Endothelial cell of umbilical vein (primary cell): ENCODE results near the gene SLC6A19. TPM values are rescaled to one million over a fixed set of nuclear protein-coding genes. Genes with fewer than 3 reads are reported as not detected.

Experiments used
- BruUV-seq: library from RNA; stranded (reverse); fragments of 400-500 nt; replicated peaks from 2 replicates; lab custom pipeline; 2021; lab: Mats Ljungman, UMichigan
- CTCF ChIA-PET: fragments of 300-600, 350-600 bp; sonication (Branson Sonifier 250); formaldehyde crosslinking; loops from one replicate; lab custom pipeline; 2021; ENCODE audit warnings: antibody characterized with exemption, inconsistent platforms; lab: Charles Lee
- POLR2A ChIA-PET: fragments of 300-600, 350-600 bp; sonication (Branson Sonifier 250); formaldehyde crosslinking; loops from one replicate; lab custom pipeline; 2021; ENCODE audit warnings: antibody characterized with exemption, inconsistent platforms; lab: Charles Lee
- DNase-seq: peaks from one replicate; pipeline ENCODE4 v3.0.0-alpha.2; 2011; ENCODE audit warnings: low read depth, low spot score
- FAIRE-seq: peaks from 2 replicates; lab custom pipeline; 2011; peaks lifted over from hg19 to GRCh38; lab: Jason Lieb, UNC
- H2AFZ ChIP-seq: 2 replicates; pipeline ENCODE4 v1.6.0; 2012; ENCODE audit warnings: low read depth, low read length, control low read depth, inconsistent platforms
- H3K27ac ChIP-seq: 2 replicates; pipeline ENCODE4 v1.5.1; 2011; ENCODE audit warnings: low read depth, mild to moderate bottlenecking, control low read depth, low read length, moderate library complexity; ENCODE audit not compliant: insufficient read depth
- H3K27me3 ChIP-seq, 2 experiments: 2 replicates each; pipeline versions ENCODE4 v1.6.0 to v1.6.1; 2011; ENCODE audit warnings: low read length in 2 of 2, mixed read lengths in 1 of 2; ENCODE audit not compliant: control insufficient read depth in 2 of 2, insufficient read depth in 2 of 2
- H3K36me3 ChIP-seq, 2 experiments: 2 replicates in 1 of 2; 3 replicates in 1 of 2; pipeline ENCODE4 v1.5.1; 2011; ENCODE audit warnings: low read length in 2 of 2, mild to moderate bottlenecking in 1 of 2, moderate library complexity in 1 of 2; ENCODE audit not compliant: control insufficient read depth in 2 of 2, insufficient read depth in 2 of 2; ENCODE audit errors: extremely low read depth in 1 of 2
- H3K4me1 ChIP-seq: 3 replicates; pipeline ENCODE4 v1.5.1; 2011; ENCODE audit warnings: mild to moderate bottlenecking, low read length; ENCODE audit not compliant: control insufficient read depth, insufficient read depth; ENCODE audit errors: extremely low read depth
- H3K4me2 ChIP-seq: 2 replicates; pipeline ENCODE4 v1.6.1; 2011; ENCODE audit warnings: low read length, control low read depth, mixed read lengths; ENCODE audit not compliant: insufficient read depth
- H3K4me3 ChIP-seq, 3 experiments: fragments of 200-600 bp in 1 of 3; sonication (generic), shearing (Covaris generic) in 1 of 3; replicated peaks in 1 of 3; 2 replicates each; pipeline ENCODE4 v1.5.1; 2011 to 2016; ENCODE audit warnings: control low read depth in 3 of 3, low read length in 3 of 3, mild to moderate bottlenecking in 2 of 3, inconsistent platforms in 1 of 3, low read depth in 1 of 3, moderate library complexity in 1 of 3; ENCODE audit not compliant: insufficient read depth in 1 of 3
- H3K79me2 ChIP-seq: 2 replicates; pipeline ENCODE4 v1.6.0; 2012; ENCODE audit warnings: low read length, inconsistent platforms; ENCODE audit not compliant: control insufficient read depth, insufficient read depth
- H3K9ac ChIP-seq: replicated peaks from 2 replicates; pipeline ENCODE3; 2011; ENCODE audit warnings: low read length, control low read depth; ENCODE audit not compliant: insufficient read depth; ENCODE audit errors: extremely low read depth
- H3K9me1 ChIP-seq: replicated peaks from 3 replicates; pipeline ENCODE4 v1.6.0; 2011; ENCODE audit warnings: mild to moderate bottlenecking, low read length; ENCODE audit not compliant: control insufficient read depth, insufficient read depth; ENCODE audit errors: extremely low read depth
- H3K9me3 ChIP-seq: replicated peaks from 2 replicates; pipeline ENCODE4 v1.5.1; 2012; ENCODE audit warnings: low read length, inconsistent platforms; ENCODE audit not compliant: control insufficient read depth, insufficient read depth
- H4K20me1 ChIP-seq: replicated peaks from 2 replicates; pipeline ENCODE3; 2011; ENCODE audit warnings: mild to moderate bottlenecking, low read length; ENCODE audit not compliant: control insufficient read depth, insufficient read depth; ENCODE audit errors: extremely low read depth
- EZH2 ChIP-seq: IDR thresholded peaks from 2 replicates; pipeline ENCODE4 v1.6.1; 2012; ENCODE audit warnings: borderline replicate concordance, low read depth, mild to moderate bottlenecking, moderate library complexity, low read length, inconsistent platforms; ENCODE audit not compliant: severe bottlenecking
- FOS ChIP-seq: IDR thresholded peaks from 2 replicates; pipeline ENCODE4 v1.6.1; 2011; ENCODE audit warnings: mild to moderate bottlenecking, low read length, moderate library complexity, borderline replicate concordance; ENCODE audit not compliant: insufficient read depth
- GATA2 ChIP-seq: IDR thresholded peaks from 2 replicates; pipeline ENCODE4 v1.7.0; 2011; ENCODE audit warnings: low read depth, mild to moderate bottlenecking, moderate library complexity, mixed read lengths, low read length; ENCODE audit not compliant: insufficient read length, insufficient read depth
- JUN ChIP-seq: IDR thresholded peaks from 2 replicates; pipeline ENCODE4 v1.6.1; 2011; ENCODE audit warnings: borderline replicate concordance, low read depth; ENCODE audit not compliant: insufficient read length, insufficient read depth
- MYC ChIP-seq: IDR thresholded peaks from one replicate; pipeline ENCODE4 v1.6.1; 2011; ENCODE audit warnings: mild to moderate bottlenecking, low read depth, low read length
- POLR2A ChIP-seq: IDR thresholded peaks from 2 replicates; pipeline ENCODE4 v1.6.1; 2012; ENCODE audit warnings: low read depth, mild to moderate bottlenecking, control low read depth, low read length
- POLR2AphosphoS5 ChIP-seq: IDR thresholded peaks from 2 replicates; pipeline ENCODE4 v1.6.1; 2012; ENCODE audit warnings: low read depth, mild to moderate bottlenecking, control low read depth, low read length, moderate library complexity; ENCODE audit not compliant: insufficient read depth
- dilution Hi-C: fragments of 300-500 bp; cut with MboI; formaldehyde crosslinking; loops from one replicate; pipeline ENCODE4 v1.15.0; 2019; ENCODE audit warnings: low sequenced_read_pairs; ENCODE audit not compliant: extremely low pct_ligation_motif_present
- intact Hi-C: fragments of 100-400 bp; cut with micrococcal nuclease; formaldehyde crosslinking; loops from one replicate; pipeline ENCODE4 v1.10.0; 2022
- polyA plus RNA-seq, 4 experiments: library from polyadenylated mRNA; depleted of rRNA in 3 of 4; stranded (reverse) in 3 of 4; unstranded in 1 of 4; fragments of >200 nt; gene quantifications; 2 replicates each; pipeline versions ENCODE4 v1.2.1 to v1.2.3, GENCODE V29; 2011 to 2012; ENCODE audit warnings: missing spikeins in 1 of 4
- total RNA-seq: library from RNA; stranded (reverse); gene quantifications from 2 replicates; pipeline ENCODE4 v1.2.3, GENCODE V29; 2021
- TF ChIP-seq, protein P1 (sequence below), 2 donors: IDR thresholded peaks; 1 replicate in 1 of 2; 2 replicates in 1 of 2; pipeline ENCODE4 v1.5.1; 2011; ENCODE audit warnings: low read length in 2 of 2, mild to moderate bottlenecking in 2 of 2, moderate library complexity in 2 of 2, control low read depth in 1 of 2, inconsistent platforms in 1 of 2, low read depth in 1 of 2; ENCODE audit not compliant: insufficient read depth in 1 of 2; ENCODE audit errors: extremely low read depth in 1 of 2
- TF ChIP-seq, protein P2 (sequence below): IDR thresholded peaks from 2 replicates; pipeline ENCODE4 v1.6.1; 2011; ENCODE audit not compliant: insufficient read depth, insufficient read length

SLC6A19 gene
- total and polyA plus RNA-seq, 2 donors (not counting 3 experiments of a cell fraction or from before 2014, with no cell fraction given) = not detected

DNA sequence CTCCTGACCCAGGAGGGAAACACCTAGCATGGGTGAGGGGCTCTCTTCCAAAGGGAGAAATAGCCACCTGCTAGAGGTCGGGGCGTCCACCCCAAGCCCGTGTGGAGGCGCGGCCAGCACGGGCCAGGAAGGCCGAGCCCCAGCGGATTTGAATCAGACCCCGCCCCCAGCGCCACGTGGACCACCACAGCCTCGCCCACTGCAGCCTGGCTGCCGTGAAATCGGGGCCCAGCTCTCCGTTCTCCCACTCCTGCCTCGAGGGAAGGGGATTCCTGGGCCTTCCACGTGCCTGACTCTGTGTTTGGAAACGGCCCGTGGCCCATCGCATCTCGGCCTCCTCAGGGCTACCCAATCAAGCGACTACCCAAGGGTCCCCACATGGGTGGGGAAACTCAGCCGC lies 55.4 kb downstream of the SLC6A19 start:
- no peaks in the 10 kb centered on the region for H3K27me3 ChIP-seq
- no TSS peak for BruUV-seq
- ChIA-PET POLR2A (no interaction called here), CTCF (no interaction called here)
- H3K27ac ChIP-seq = no peak overlapping the region
- no peak overlapping the region for H2AFZ ChIP-seq
- intact Hi-C loops (no loop called here), dilution Hi-C loops (no loop called here)
- no peak for DNase-seq
- H3K9ac ChIP-seq = no peak overlapping the region
- peaks cover 3% of the 10 kb centered on the region for H3K4me1 ChIP-seq
- H3K4me3 ChIP-seq = no peak overlapping the region
- no peaks in the 10 kb centered on the region for H3K9me1 ChIP-seq
- no peak for FAIRE-seq
- no peak overlapping the region for H3K4me2 ChIP-seq
- TF ChIP-seq POLR2AphosphoS5 (no peak), MYC (no peak)
- H4K20me1 ChIP-seq = no peaks in the 10 kb centered on the region
- no peaks in the 10 kb centered on the region for H3K9me3 ChIP-seq
- H3K79me2 ChIP-seq = no peaks in the 10 kb centered on the region
- no peaks in the 10 kb centered on the region for H3K36me3 ChIP-seq

DNA sequence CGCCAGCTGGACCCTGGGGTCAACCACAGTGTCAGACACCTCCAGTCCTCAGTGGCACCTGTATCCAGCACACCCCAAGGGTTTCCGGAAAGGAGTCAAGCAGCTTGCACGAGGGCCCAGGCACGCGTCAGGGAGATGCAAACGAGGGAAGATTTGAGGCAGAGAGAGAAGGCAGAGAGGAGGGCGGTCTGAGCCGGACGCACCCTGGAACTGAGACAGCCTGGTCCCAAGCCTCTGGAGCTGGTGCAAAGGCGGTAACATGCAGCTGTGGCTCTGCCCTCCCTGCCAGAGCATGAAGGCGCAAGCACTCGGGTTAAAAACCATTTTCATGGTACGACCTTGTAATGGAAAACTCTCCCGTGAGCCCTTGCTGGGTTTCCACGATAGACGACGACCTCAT lies 56.0 kb downstream of the SLC6A19 start:
- H3K36me3 ChIP-seq = no peaks in the 10 kb centered on the region
- H3K4me3 ChIP-seq = no peak overlapping the region
- ChIA-PET POLR2A (no interaction called here), CTCF (no interaction called here)
- H4K20me1 ChIP-seq = no peaks in the 10 kb centered on the region
- FAIRE-seq (no peak), DNase-seq (no peak)
- intact Hi-C loops (no loop called here), dilution Hi-C loops (no loop called here)
- TF ChIP-seq MYC = no peak
- TF ChIP-seq, protein P1, sequence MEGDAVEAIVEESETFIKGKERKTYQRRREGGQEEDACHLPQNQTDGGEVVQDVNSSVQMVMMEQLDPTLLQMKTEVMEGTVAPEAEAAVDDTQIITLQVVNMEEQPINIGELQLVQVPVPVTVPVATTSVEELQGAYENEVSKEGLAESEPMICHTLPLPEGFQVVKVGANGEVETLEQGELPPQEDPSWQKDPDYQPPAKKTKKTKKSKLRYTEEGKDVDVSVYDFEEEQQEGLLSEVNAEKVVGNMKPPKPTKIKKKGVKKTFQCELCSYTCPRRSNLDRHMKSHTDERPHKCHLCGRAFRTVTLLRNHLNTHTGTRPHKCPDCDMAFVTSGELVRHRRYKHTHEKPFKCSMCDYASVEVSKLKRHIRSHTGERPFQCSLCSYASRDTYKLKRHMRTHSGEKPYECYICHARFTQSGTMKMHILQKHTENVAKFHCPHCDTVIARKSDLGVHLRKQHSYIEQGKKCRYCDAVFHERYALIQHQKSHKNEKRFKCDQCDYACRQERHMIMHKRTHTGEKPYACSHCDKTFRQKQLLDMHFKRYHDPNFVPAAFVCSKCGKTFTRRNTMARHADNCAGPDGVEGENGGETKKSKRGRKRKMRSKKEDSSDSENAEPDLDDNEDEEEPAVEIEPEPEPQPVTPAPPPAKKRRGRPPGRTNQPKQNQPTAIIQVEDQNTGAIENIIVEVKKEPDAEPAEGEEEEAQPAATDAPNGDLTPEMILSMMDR (IDR thresholded peaks at IDR 0.05; ENCODE audit: extremely low read depth in 1 of 2, insufficient read depth in 1 of 2, low read depth in 1 of 2, low read length in 2 of 2) = no peak
- TF ChIP-seq, protein P2, sequence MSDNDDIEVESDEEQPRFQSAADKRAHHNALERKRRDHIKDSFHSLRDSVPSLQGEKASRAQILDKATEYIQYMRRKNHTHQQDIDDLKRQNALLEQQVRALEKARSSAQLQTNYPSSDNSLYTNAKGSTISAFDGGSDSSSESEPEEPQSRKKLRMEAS = no peak
- no peak for TF ChIP-seq JUN
- TF ChIP-seq POLR2A = no peak
- no peak for TF ChIP-seq POLR2AphosphoS5
- no peak for TF ChIP-seq FOS
- no peak for TF ChIP-seq GATA2
- TF ChIP-seq EZH2 = no peak
- no peaks in the 10 kb centered on the region for H3K9me1 ChIP-seq
- H3K27me3 ChIP-seq = no peaks in the 10 kb centered on the region
- no peaks in the 10 kb centered on the region for H3K79me2 ChIP-seq
- no peaks in the 10 kb centered on the region for H3K9me3 ChIP-seq
- no TSS peak for BruUV-seq
- no peak overlapping the region for H2AFZ ChIP-seq
- H3K27ac ChIP-seq = no peak overlapping the region
- H3K4me1 ChIP-seq = peaks cover 3% of the 10 kb centered on the region
- H3K9ac ChIP-seq = no peak overlapping the region
- no peak overlapping the region for H3K4me2 ChIP-seq
